Endodermal cell (in vitro differentiated cells): ENCODE data around the gene ERFL. TPM values are rescaled to one million over a fixed set of nuclear protein-coding genes. Genes with fewer than 3 reads are reported as not detected.

Experiments
- DNase-seq: peaks from one replicate; pipeline ENCODE4 v3.0.0-alpha.2; 2017
- H3K27ac ChIP-seq: 2 replicates; pipeline ENCODE4 v1.5.1; 2013; ENCODE audit warnings: mild to moderate bottlenecking, low read depth, low read length, moderate library complexity
- H3K27me3 ChIP-seq: 2 replicates; pipeline ENCODE4 v1.6.1; 2013; ENCODE audit warnings: mild to moderate bottlenecking, low read length, moderate library complexity; ENCODE audit not compliant: insufficient read depth, control insufficient read depth, poor library complexity, severe bottlenecking
- H3K36me3 ChIP-seq: 2 replicates; pipeline ENCODE4 v1.7.0; 2013; ENCODE audit warnings: mild to moderate bottlenecking, low read length, moderate library complexity; ENCODE audit not compliant: control insufficient read depth, insufficient read depth
- H3K4me1 ChIP-seq: one replicate; pipeline ENCODE4 v1.7.0; 2013; ENCODE audit warnings: low read length; ENCODE audit not compliant: control insufficient read depth, insufficient read depth
- H3K4me3 ChIP-seq: 2 replicates; pipeline ENCODE4 v1.5.1; 2013; ENCODE audit warnings: mild to moderate bottlenecking, low read length, moderate library complexity
- H3K9ac ChIP-seq: 2 replicates; pipeline ENCODE4 v1.6.1; 2013; ENCODE audit warnings: mild to moderate bottlenecking, low read length, moderate library complexity; ENCODE audit not compliant: poor library complexity, severe bottlenecking; ENCODE audit errors: extremely low read depth
- H3K9me3 ChIP-seq: 2 replicates; pipeline ENCODE4 v1.6.1; 2013; ENCODE audit warnings: mild to moderate bottlenecking, low read length, moderate library complexity; ENCODE audit not compliant: control insufficient read depth
- H3K27ac Mint-ChIP-seq: 2 replicates; pipeline ENCODE4 v1.8.0; 2020; ENCODE audit warnings: mixed read lengths
- H3K27me3 Mint-ChIP-seq: 2 replicates; pipeline ENCODE4 v1.8.0; 2021; ENCODE audit warnings: mild to moderate bottlenecking, mixed read lengths; ENCODE audit not compliant: insufficient read depth
- H3K36me3 Mint-ChIP-seq: 2 replicates; pipeline ENCODE4 v1.8.0; 2020; ENCODE audit warnings: low read depth, mixed read lengths
- H3K4me1 Mint-ChIP-seq: 2 replicates; pipeline ENCODE4 v1.8.0; 2020; ENCODE audit warnings: mixed read lengths
- H3K4me3 Mint-ChIP-seq: 2 replicates; pipeline ENCODE4 v1.8.0; 2020; ENCODE audit warnings: mild to moderate bottlenecking, moderate library complexity, mixed read lengths
- H3K9me3 Mint-ChIP-seq: 2 replicates; pipeline ENCODE4 v1.8.0; 2020; ENCODE audit warnings: mild to moderate bottlenecking, mixed read lengths
- WGBS, 2 experiments: methylation state at CpG; one replicate each; pipeline versions ENCODE4 v1.1.5 to v1.1.7; 2013; ENCODE audit warnings: missing lambda C conversion rate in 2 of 2, mixed read lengths in 1 of 2; ENCODE audit not compliant: insufficient coverage in 1 of 2, insufficient read length in 1 of 2; 5-methylcytosine and 5-hydroxymethylcytosine counted together
- total RNA-seq, 2 donors: library from RNA; stranded (reverse); fragmentation: NEBNext Ultra II Directional in 1 of 2; extraction: Animal tissue kit (Norgen Biotek cat#: 25700) in 1 of 2; gene quantifications; 2 replicates in 1 of 2; 3 replicates in 1 of 2; pipeline ENCODE4 v1.2.1, GENCODE V29; 2021
- TF ChIP-seq, protein P1 (sequence below): fragments of 200-600 bp; sonication (generic); conservative IDR thresholded peaks from 2 replicates; pipeline ENCODE4 v1.5.0; 2021; ENCODE audit warnings: antibody characterized with exemption, mild to moderate bottlenecking

The ERFL gene
- total RNA-seq, 2 donors from 2014 or later, result 0.13 to 0.53 TPM

DNA sequence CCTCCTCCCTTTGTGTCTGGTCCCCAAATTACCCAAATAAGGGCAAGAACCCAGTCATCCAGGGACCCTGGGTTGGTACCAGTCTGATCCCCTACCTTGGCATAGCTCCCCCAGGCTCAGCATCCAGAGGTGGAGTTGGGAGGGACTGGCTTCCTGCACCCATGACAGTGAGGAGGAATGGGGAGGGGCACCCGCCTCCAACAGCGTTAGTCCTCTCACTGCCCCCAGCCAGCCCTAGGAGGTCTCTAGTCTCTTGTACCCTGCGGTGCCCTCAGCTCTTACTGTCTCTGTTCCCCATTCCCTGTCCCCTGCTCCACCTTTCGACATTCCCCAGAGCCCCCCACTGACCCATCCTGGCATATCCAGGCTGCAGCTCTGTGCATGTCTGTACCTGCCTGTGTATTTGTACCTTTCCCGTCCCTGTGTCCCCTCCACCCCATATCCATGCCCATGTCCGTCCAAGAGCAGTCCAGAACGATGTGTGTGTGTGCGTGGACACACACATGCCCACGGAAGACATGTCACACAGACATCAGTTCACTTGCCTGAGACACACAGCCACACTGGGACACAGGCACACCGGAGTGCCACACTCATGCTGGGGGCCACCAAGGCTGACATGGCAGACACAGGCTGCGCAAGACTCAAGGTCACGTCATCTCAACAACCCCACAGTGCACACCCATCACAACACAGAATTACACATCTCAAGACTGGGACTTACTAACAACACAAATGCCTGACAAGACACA, 17.8 kb downstream of the ERFL start:
- Mint-ChIP-seq H3K9me3 (no peaks in the 10 kb centered on the region), H3K36me3 (peaks cover 12% of the 10 kb centered on the region), H3K27me3 (peaks cover 58% of the 10 kb centered on the region), H3K27ac (no peak overlapping the region), H3K4me1 (no peaks in the 10 kb centered on the region), H3K4me3 (no peak overlapping the region)
- Histone ChIP-seq H3K9me3 (no peaks in the 10 kb centered on the region), H3K4me3 (no peak overlapping the region), H3K27ac (no peak overlapping the region), H3K36me3 (peaks cover 2% of the 10 kb centered on the region), H3K9ac (no peak overlapping the region), H3K4me1 (no peaks in the 10 kb centered on the region), H3K27me3 (peaks cover 54% of the 10 kb centered on the region)
- WGBS, 2 experiments, result 71 to 82% methylated on average over 9 to 12 of the region's 12 CpGs
- DNase-seq, result no peak
- TF ChIP-seq, protein P1, sequence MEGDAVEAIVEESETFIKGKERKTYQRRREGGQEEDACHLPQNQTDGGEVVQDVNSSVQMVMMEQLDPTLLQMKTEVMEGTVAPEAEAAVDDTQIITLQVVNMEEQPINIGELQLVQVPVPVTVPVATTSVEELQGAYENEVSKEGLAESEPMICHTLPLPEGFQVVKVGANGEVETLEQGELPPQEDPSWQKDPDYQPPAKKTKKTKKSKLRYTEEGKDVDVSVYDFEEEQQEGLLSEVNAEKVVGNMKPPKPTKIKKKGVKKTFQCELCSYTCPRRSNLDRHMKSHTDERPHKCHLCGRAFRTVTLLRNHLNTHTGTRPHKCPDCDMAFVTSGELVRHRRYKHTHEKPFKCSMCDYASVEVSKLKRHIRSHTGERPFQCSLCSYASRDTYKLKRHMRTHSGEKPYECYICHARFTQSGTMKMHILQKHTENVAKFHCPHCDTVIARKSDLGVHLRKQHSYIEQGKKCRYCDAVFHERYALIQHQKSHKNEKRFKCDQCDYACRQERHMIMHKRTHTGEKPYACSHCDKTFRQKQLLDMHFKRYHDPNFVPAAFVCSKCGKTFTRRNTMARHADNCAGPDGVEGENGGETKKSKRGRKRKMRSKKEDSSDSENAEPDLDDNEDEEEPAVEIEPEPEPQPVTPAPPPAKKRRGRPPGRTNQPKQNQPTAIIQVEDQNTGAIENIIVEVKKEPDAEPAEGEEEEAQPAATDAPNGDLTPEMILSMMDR, result no peak

DNA sequence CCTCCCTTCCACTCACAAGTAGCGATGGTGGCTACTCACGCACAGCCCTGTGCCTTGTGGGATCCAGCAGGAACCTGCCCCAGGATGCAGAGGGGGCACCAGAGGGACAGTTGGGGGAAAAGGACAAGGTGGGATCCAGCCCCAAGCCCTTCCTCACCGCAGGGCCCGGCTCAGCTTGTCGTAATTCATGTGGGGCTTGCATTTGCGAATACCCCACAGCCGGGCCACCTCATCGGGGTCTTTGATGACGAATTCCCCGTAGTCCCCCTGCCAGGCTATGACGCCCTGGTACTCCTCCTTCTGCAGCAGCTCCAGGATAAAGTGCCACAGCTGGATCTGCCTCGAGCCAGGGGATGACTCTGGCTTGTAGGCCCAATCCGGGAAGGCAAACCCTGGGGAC, 18.5 kb downstream of the ERFL start:
- H3K27ac ChIP-seq, result no peak overlapping the region
- H3K36me3 Mint-ChIP-seq, result peaks cover 15% of the 10 kb centered on the region
- H3K4me1 ChIP-seq, result no peaks in the 10 kb centered on the region
- H3K27me3 ChIP-seq, result peaks cover 47% of the 10 kb centered on the region
- TF ChIP-seq, protein P1, result no peak
- H3K9me3 Mint-ChIP-seq, result no peaks in the 10 kb centered on the region
- no peaks in the 10 kb centered on the region for H3K9me3 ChIP-seq
- H3K4me3 ChIP-seq, result no peak overlapping the region
- H3K36me3 ChIP-seq, result peaks cover 10% of the 10 kb centered on the region
- no peak overlapping the region for H3K4me3 Mint-ChIP-seq
- no peak for DNase-seq
- H3K9ac ChIP-seq, result no peak overlapping the region
- H3K4me1 Mint-ChIP-seq, result peaks cover under 1% of the 10 kb centered on the region
- WGBS, 2 experiments, result 70 to 78% methylated on average over 12 to 13 of the region's 13 CpGs
- H3K27me3 Mint-ChIP-seq, result peaks cover 58% of the 10 kb centered on the region
- no peak overlapping the region for H3K27ac Mint-ChIP-seq

DNA sequence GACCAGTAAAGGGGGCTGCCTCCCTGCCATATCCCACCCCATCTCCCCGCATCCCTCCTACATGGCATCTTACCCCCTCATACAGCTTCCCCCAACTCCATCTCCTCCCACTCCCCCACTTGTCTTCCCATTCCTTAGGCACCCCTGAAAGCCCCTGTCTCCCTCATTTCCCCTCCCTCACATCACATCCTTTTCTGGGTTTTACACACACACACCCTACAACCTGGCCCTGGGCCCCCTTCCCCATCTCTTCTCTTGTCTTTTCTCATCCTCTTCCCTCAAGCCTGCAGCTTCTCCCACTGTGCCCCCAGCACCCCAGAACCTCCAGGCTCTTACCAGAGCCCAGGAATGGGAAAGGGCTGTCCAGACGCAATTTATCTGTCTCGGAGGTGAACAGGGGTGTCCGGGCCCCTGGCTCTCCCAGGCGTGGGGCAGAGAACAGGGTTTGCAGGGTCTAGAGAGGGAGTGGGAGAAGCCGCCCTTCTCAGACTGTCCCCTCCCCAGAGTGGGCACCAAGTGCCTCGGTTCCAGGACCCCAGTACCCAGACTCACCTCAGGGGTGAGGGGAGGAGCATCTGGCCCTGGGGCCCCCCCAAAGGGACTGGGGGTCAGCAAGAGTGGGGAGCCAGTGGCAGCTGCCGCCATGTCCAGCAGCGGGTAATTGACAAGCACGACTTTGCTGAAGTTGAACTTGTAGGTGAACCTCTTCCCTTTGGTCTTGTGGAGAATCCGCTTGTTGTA, 19.4 kb downstream of the ERFL start:
- H3K36me3 Mint-ChIP-seq, result peaks cover 23% of the 10 kb centered on the region
- Histone ChIP-seq H3K36me3 (peaks cover 17% of the 10 kb centered on the region), H3K4me1 (peaks cover 2% of the 10 kb centered on the region), H3K27me3 (peaks cover 39% of the 10 kb centered on the region), H3K9me3 (no peaks in the 10 kb centered on the region), H3K27ac (no peak overlapping the region), H3K4me3 (no peak overlapping the region), H3K9ac (no peak overlapping the region)
- H3K27me3 Mint-ChIP-seq, result peaks cover 52% of the 10 kb centered on the region
- no peak overlapping the region for H3K27ac Mint-ChIP-seq
- no peaks in the 10 kb centered on the region for H3K9me3 Mint-ChIP-seq
- DNase-seq, result no peak
- H3K4me1 Mint-ChIP-seq, result peaks cover 7% of the 10 kb centered on the region
- H3K4me3 Mint-ChIP-seq, result no peak overlapping the region
- 89 to 90% methylated on average over 3 to 11 of the region's 11 CpGs for WGBS, 2 experiments
- TF ChIP-seq, protein P1, result no peak
